ENCODE data around the gene CNOT6L. TPM values are rescaled to one million over a fixed set of nuclear protein-coding genes. Genes with fewer than 3 reads are reported as not detected.
A peak's percentile ranks its signal among the peaks of the same experiment; 100 is the strongest.

Gene CNOT6L
- total and polyA plus RNA-seq, 8 donors = 2.2 to 38.7 (median 24.8) TPM

DNA sequence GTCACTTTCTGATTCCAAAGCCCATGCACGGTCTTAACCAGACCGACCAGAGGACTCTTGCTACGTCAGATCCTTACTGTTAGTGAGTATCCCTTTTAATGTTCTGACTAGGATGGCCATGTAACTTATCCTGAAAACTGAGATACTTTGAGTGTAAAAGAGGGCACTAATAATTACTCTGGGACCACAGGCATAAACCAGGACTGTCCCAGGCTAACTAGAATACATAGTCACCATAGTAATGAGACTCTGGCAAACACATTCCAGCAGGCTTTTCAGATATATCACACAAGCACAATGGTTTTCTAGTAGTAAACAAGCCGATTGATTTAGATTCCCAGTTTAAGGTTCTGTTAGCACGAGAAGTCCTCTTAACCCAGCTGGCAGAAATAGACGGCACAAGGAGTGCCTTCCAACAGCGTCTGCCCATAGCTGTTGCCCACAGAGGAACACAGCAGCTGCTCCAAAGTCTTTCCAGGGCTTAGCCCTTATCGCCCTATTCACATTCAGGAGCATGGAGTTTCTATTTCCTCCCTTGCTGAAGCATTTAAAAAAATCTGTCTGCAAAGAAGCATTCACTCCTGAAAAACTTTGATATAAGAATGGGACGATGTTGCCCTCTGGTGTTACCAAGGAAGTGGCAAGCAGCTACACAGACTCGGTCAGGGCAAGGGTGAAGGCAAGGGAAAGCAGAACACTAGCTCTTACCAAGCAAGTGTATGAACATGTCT is 121.1 kb downstream of the CNOT6L start:
- Histone ChIP-seq H3K36me3 (no peaks in the 10 kb centered on the region), H3K4me3 (peak overlapping the region in 2 of 4 donors; percentile 10 to 19), H3K27me3 (no peaks in the 10 kb centered on the region), H3K9me3 (no peaks in the 10 kb centered on the region), H3K4me1 (peaks cover 0 to 3% (median 0%) of the 10 kb centered on the region in 3 donors), H3K27ac (peak overlapping the region in 3 of 4 donors; percentile 35 to 70 (median 68))
- TF ChIP-seq, protein P1, sequence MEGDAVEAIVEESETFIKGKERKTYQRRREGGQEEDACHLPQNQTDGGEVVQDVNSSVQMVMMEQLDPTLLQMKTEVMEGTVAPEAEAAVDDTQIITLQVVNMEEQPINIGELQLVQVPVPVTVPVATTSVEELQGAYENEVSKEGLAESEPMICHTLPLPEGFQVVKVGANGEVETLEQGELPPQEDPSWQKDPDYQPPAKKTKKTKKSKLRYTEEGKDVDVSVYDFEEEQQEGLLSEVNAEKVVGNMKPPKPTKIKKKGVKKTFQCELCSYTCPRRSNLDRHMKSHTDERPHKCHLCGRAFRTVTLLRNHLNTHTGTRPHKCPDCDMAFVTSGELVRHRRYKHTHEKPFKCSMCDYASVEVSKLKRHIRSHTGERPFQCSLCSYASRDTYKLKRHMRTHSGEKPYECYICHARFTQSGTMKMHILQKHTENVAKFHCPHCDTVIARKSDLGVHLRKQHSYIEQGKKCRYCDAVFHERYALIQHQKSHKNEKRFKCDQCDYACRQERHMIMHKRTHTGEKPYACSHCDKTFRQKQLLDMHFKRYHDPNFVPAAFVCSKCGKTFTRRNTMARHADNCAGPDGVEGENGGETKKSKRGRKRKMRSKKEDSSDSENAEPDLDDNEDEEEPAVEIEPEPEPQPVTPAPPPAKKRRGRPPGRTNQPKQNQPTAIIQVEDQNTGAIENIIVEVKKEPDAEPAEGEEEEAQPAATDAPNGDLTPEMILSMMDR (IDR thresholded peaks at IDR 0.05) = peak in 3 of 4 donors; percentile 36 to 47 (median 44)
- peak; percentile 56 for FAIRE-seq
- peak in 4 of 6 donors; percentile 32 to 63 (median 58) for DNase-seq
- 32 to 37% methylated on average over 10 of the region's 10 CpGs for WGBS, 2 donors
- peak; percentile 92 to 97 (median 96) for ATAC-seq
- intact Hi-C loops (cut with DNase I) = loop anchor here in 1 of 3 donors (10.0 kb wide), 1 partner anchor 313 kb away; no protein-coding TSS in a partner anchor

DNA sequence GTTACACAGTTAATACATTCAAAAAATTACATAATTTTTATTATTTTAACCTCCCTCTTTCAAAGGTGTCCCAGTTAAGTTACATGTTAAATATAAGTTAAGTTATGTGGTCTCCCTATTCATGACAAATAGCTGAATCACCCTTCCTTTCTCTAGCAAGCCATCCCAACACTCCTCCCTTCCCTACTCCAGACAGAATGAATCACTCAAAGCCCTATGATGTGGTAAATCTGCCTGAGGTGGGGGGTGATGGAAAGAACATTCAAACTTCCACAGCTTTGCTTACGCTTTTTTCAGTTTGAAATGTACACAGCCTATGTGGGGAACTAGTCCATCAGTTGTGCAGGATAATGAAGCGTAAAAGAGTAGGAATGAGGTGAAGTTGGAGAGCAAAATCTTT is 123.4 kb downstream of the CNOT6L start:
- 95% methylated on average over 2 of the region's 2 CpGs for WGBS, 2 donors
- no peak overlapping the region for H3K4me3 ChIP-seq
- intact Hi-C loops (cut with DNase I) = loop anchor here in 1 of 3 donors (10.0 kb wide), 1 partner anchor 311 kb away; no protein-coding TSS in a partner anchor
- no peaks in the 10 kb centered on the region for H3K9me3 ChIP-seq
- FAIRE-seq (no peak), DNase-seq (no peak), ATAC-seq (no peak)
- H3K27ac ChIP-seq = no peak overlapping the region
- peaks cover 0 to 3% (median 0%) of the 10 kb centered on the region in 3 donors for H3K4me1 ChIP-seq
- H3K36me3 ChIP-seq = no peaks in the 10 kb centered on the region
- TF ChIP-seq, protein P1 (IDR thresholded peaks at IDR 0.05) = no peak
- H3K27me3 ChIP-seq = no peaks in the 10 kb centered on the region

DNA sequence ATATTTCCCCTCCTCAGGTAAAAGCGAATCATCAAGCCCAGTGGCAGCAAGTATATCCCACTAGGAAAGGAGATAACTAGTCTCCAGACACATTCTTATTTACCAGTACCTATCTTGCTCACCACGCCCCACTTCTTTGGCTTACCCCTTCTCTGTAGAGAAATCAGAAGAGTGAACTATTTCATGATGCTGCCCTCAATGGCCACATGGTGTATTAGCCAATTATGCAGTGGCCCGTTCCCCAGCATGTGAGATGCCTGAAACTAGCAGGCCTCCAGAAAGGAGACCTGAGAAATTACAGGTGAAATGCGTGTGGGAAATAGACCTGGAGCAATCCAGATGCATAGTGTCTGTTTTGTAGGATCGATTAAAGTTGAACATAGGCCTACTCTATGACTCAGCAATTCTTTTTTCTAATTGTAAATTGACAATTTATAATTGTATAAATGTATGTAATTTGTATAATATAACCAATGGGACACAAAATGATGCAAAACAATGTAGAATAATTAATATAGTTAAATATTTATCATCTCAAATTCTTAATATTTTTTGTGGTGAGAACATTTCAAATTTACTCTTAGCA is 126.2 kb downstream of the CNOT6L start:
- no peak for DNase-seq
- WGBS, 2 donors = 89 to 92% methylated on average over 5 of the region's 5 CpGs
- Histone ChIP-seq H3K36me3 (no peaks in the 10 kb centered on the region), H3K4me3 (no peak overlapping the region), H3K4me1 (peaks cover 0 to 3% (median 0%) of the 10 kb centered on the region in 3 donors), H3K27me3 (no peaks in the 10 kb centered on the region), H3K27ac (no peak overlapping the region), H3K9me3 (no peaks in the 10 kb centered on the region)
- intact Hi-C loops (cut with DNase I) = loop anchor here in 1 of 3 donors (10.0 kb wide), 1 partner anchor 308 kb away; no protein-coding TSS in a partner anchor
- no peak for ATAC-seq
- FAIRE-seq = no peak
- TF ChIP-seq, protein P1 (IDR thresholded peaks at IDR 0.05) = no peak

DNA sequence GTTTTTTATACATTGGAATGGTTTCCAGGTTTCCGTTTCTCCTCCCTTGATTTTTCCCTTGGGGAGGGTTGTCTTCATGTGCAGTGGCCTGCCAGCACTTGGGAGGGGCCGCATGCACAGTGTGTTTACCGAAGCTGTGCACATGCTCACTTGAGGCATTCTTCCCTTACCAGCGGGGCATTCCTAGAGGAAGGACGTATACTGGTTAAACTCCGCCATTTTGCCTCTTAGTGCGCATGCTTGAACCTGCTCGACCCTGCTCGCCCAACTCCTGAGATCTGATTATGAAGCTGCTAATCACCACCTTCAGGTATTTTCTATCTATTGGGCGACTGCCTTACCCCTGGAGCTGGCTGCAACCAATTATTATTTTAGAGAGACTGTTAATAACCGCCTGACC is 137.4 kb downstream of the CNOT6L start:
- Histone ChIP-seq H3K9me3 (no peaks in the 10 kb centered on the region), H3K27me3 (no peaks in the 10 kb centered on the region), H3K27ac (no peak overlapping the region), H3K36me3 (no peaks in the 10 kb centered on the region), H3K4me1 (no peaks in the 10 kb centered on the region), H3K4me3 (no peak overlapping the region)
- TF ChIP-seq, protein P1 (IDR thresholded peaks at IDR 0.05) = no peak
- DNase-seq (no peak), ATAC-seq (no peak), FAIRE-seq (no peak)
- intact Hi-C loops (cut with DNase I) = no loop called here
- 93 to 98% methylated on average over 11 of the region's 11 CpGs for WGBS, 2 donors
